EL (cell line): ENCODE measurements around the gene CAVIN1.
A peak's percentile ranks its signal among the peaks of the same experiment; 100 is the strongest.
"Not testable (repeated sequence)": the region's sequence is repeated elsewhere in the genome, so short reads cannot be mapped to it uniquely, and the experiment has no call there.

Source experiments
- DNase-seq: peaks from one replicate; pipeline ENCODE4 v3.0.0-alpha.2; 2016

The CAVIN1 gene

GRCh38 chr17:42372142-42372541 lies 50.9 kb downstream of the CAVIN1 start:
- DNase-seq: no peak

GRCh38 chr17:42368797-42369561 lies 54.1 kb downstream of the CAVIN1 start:
- DNase-seq: not testable (repeated sequence)

- not testable (repeated sequence) for DNase-seq
These were observed 54.7 kb downstream of the CAVIN1 start for GRCh38 chr17:42368310-42368709.

- DNase-seq: not testable (repeated sequence)
These were observed 56.7 kb downstream of the CAVIN1 start for GRCh38 chr17:42366176-42367023.

GRCh38 chr17:42365136-42365535 lies 57.9 kb downstream of the CAVIN1 start:
- peak; percentile 79 for DNase-seq

- peak; percentile 52 for DNase-seq
These were observed 59.1 kb downstream of the CAVIN1 start for GRCh38 chr17:42363767-42364585.

GRCh38 chr17:42363231-42363630 lies 59.8 kb downstream of the CAVIN1 start:
- no peak for DNase-seq

GRCh38 chr17:42362245-42362961 lies 60.7 kb downstream of the CAVIN1 start:
- peak; percentile 44 for DNase-seq

GRCh38 chr17:42361781-42362186 lies 61.3 kb downstream of the CAVIN1 start:
- DNase-seq: no peak

- peak; percentile 58 for DNase-seq
These were observed 62.7 kb downstream of the CAVIN1 start for GRCh38 chr17:42360388-42360787.

GRCh38 chr17:42359133-42359532 lies 63.9 kb downstream of the CAVIN1 start:
- no peak for DNase-seq

- no peak for DNase-seq
These were observed 64.6 kb downstream of the CAVIN1 start for GRCh38 chr17:42358434-42358833.

- DNase-seq: peak; percentile 29
These were observed 67.9 kb downstream of the CAVIN1 start for GRCh38 chr17:42354956-42355843.
